ENCODE results near the gene COPS7B. TPM values are rescaled to one million over a fixed set of nuclear protein-coding genes. Genes with fewer than 3 reads are reported as not detected.

COPS7B gene
- total RNA-seq, 1 experiment from 2014 or later, result 35.9 TPM

GRCh38 chr2:231780123-231780908, 5.9 kb upstream of the COPS7B start:
- Mint-ChIP-seq H3K9me3 (ENCODE audit: unreplicated experiment) (no peaks in the 10 kb centered on the region), H3K4me1 (ENCODE audit: low read depth, unreplicated experiment) (peaks cover under 1% of the 10 kb centered on the region), H3K36me3 (ENCODE audit: insufficient read depth, unreplicated experiment) (peaks cover 12% of the 10 kb centered on the region), H3K27me3 (ENCODE audit: insufficient read depth, unreplicated experiment) (no peaks in the 10 kb centered on the region), H3K4me3 (ENCODE audit: unreplicated experiment) (peak overlapping the region; percentile 92), H3K27ac (ENCODE audit: unreplicated experiment) (peak overlapping the region; percentile 53)
- peak overlapping the region; percentile 76 for H3K4me3 ChIP-seq (ENCODE audit: low read depth, low read length)
- no TSS peak for BruUV-seq (replicated peaks)
- ChIA-PET CTCF (interaction anchor here (0.6 kb wide), 1 partner anchor 211 kb away, joined by 3 read pairs; no protein-coding TSS in a partner anchor), POLR2A (no interaction called here)
- intact Hi-C loops (cut with micrococcal nuclease; ENCODE audit: unreplicated experiment), result loop anchor here (5.0 to 10.0 kb wide), 3 partner anchors 66 to 168 kb away; no protein-coding TSS in a partner anchor
- TF ChIP-seq, protein P1, sequence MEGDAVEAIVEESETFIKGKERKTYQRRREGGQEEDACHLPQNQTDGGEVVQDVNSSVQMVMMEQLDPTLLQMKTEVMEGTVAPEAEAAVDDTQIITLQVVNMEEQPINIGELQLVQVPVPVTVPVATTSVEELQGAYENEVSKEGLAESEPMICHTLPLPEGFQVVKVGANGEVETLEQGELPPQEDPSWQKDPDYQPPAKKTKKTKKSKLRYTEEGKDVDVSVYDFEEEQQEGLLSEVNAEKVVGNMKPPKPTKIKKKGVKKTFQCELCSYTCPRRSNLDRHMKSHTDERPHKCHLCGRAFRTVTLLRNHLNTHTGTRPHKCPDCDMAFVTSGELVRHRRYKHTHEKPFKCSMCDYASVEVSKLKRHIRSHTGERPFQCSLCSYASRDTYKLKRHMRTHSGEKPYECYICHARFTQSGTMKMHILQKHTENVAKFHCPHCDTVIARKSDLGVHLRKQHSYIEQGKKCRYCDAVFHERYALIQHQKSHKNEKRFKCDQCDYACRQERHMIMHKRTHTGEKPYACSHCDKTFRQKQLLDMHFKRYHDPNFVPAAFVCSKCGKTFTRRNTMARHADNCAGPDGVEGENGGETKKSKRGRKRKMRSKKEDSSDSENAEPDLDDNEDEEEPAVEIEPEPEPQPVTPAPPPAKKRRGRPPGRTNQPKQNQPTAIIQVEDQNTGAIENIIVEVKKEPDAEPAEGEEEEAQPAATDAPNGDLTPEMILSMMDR (IDR thresholded peaks at IDR 0.05; ENCODE audit: insufficient read depth in 1 of 2, low read depth in 1 of 2, low read length in 1 of 2, severe bottlenecking in 1 of 2, unreplicated experiment in 1 of 2), result no peak
- DNase-seq, result peak; percentile 32 to 36
- no peaks in the 10 kb centered on the region for H3K9me3 ChIP-seq
- no peaks in the 10 kb centered on the region for H3K27me3 ChIP-seq (replicated peaks; ENCODE audit: control insufficient read depth, insufficient read depth, low read length)
- H3K36me3 ChIP-seq (ENCODE audit: control insufficient read depth, insufficient read depth, low read length), result no peaks in the 10 kb centered on the region
- no peaks in the 10 kb centered on the region for H3K4me1 ChIP-seq

- no peaks in the 10 kb centered on the region for H3K27me3 ChIP-seq (replicated peaks; ENCODE audit: control insufficient read depth, insufficient read depth, low read length)
- Mint-ChIP-seq H3K9me3 (ENCODE audit: unreplicated experiment) (no peaks in the 10 kb centered on the region), H3K27ac (ENCODE audit: unreplicated experiment) (peak within 1 kb of the TSS; percentile 53), H3K4me1 (ENCODE audit: low read depth, unreplicated experiment) (peaks cover 4% of the 10 kb centered on the region), H3K4me3 (ENCODE audit: unreplicated experiment) (peak within 1 kb of the TSS; percentile 92), H3K36me3 (ENCODE audit: insufficient read depth, unreplicated experiment) (peaks cover 12% of the 10 kb centered on the region), H3K27me3 (ENCODE audit: insufficient read depth, unreplicated experiment) (no peaks in the 10 kb centered on the region)
- DNase-seq, result peak; percentile 97
- H3K9me3 ChIP-seq, result no peaks in the 10 kb centered on the region
- H3K4me3 ChIP-seq (ENCODE audit: low read depth, low read length), result peak within 1 kb of the TSS; percentile 76
- no TSS peak for BruUV-seq (replicated peaks)
- no peaks in the 10 kb centered on the region for H3K36me3 ChIP-seq (ENCODE audit: control insufficient read depth, insufficient read depth, low read length)
- H3K4me1 ChIP-seq, result no peaks in the 10 kb centered on the region
- TF ChIP-seq, protein P1 (IDR thresholded peaks at IDR 0.05; ENCODE audit: insufficient read depth in 1 of 2, low read depth in 1 of 2, low read length in 1 of 2, severe bottlenecking in 1 of 2, unreplicated experiment in 1 of 2), result no peak
- ChIA-PET CTCF (interaction anchor here (0.6 kb wide), 1 partner anchor 212 kb away, joined by 3 read pairs; no protein-coding TSS in a partner anchor), POLR2A (no interaction called here)
- intact Hi-C loops (cut with micrococcal nuclease; ENCODE audit: unreplicated experiment), result loop anchor here (5.0 to 10.0 kb wide), 3 partner anchors 66 to 169 kb away; no protein-coding TSS in a partner anchor
Measured at GRCh38 chr2:231780909-231781797, 5.1 kb upstream of the COPS7B start, which contains the start of gene PDE6D. Gene PDE6D, minus strand, starts transcription at chr2:231781282. Its CDS starts 168 bp downstream, at chr2:231781114.
